ENCODE data around the gene KCNN4. TPM values are rescaled to one million over a fixed set of nuclear protein-coding genes. Genes with fewer than 3 reads are reported as not detected.
A peak's percentile ranks its signal among the peaks of the same experiment; 100 is the strongest.
"Not testable (repeated sequence)": the region's sequence is repeated elsewhere in the genome, so short reads cannot be mapped to it uniquely, and the experiment has no call there.

The KCNN4 gene
- total and polyA plus RNA-seq, 4 donors = 2.4 to 31.7 (median 12.7) TPM

DNA sequence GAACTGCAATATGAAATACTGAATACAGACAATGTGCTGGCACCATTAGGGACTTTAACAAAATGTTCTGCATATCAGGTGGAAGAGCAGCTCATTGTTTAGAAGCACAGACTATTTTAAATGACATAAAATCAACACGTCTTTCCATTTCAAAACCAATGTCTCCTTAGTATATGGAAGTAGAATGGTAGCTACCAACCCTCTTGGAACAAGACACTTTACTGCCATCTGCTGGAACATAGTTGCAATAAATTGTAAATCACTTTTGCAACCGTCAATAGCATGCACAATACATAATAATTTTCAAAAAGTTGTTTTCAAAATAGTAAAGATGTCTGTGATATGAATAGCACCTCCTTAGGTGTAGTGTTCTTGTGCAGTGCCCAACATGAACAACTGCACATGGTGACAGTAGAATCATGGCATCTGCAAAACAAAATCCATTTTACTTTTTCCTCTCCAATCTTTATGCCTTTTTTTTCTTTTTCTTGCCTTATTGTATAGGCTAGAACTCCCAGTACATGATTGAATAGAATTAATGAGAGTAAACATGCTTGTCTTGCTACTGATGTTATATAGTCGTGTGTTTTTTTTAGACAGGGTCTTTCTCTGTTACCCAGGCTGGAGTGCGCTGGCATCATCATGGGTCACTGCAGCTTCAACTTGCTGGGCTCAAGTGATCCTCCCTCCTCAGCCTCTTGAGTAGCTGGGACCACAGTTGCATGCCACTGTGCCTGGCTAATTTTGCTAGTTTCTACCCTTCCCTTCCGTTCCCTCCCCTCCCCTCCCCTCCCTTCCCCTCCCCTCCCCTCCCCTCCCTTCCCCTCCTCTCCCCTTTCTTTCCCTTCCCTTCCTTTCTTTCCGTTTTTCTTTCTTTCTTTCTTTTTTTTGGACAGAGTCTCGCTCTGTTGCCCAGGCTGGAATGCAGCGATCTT is 29.3 kb upstream of the KCNN4 start:
- no peaks in the 10 kb centered on the region for H3K9me3 ChIP-seq (ENCODE audit: control insufficient read depth in 4 of 4, insufficient read depth in 3 of 4, low read length in 3 of 4)
- TF ChIP-seq, protein P1, sequence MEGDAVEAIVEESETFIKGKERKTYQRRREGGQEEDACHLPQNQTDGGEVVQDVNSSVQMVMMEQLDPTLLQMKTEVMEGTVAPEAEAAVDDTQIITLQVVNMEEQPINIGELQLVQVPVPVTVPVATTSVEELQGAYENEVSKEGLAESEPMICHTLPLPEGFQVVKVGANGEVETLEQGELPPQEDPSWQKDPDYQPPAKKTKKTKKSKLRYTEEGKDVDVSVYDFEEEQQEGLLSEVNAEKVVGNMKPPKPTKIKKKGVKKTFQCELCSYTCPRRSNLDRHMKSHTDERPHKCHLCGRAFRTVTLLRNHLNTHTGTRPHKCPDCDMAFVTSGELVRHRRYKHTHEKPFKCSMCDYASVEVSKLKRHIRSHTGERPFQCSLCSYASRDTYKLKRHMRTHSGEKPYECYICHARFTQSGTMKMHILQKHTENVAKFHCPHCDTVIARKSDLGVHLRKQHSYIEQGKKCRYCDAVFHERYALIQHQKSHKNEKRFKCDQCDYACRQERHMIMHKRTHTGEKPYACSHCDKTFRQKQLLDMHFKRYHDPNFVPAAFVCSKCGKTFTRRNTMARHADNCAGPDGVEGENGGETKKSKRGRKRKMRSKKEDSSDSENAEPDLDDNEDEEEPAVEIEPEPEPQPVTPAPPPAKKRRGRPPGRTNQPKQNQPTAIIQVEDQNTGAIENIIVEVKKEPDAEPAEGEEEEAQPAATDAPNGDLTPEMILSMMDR (IDR thresholded peaks at IDR 0.05; ENCODE audit: control extremely low read depth, extremely low read depth) = peak; percentile 30
- peak in 2 of 3 donors; percentile 41 to 63 for DNase-seq
- no peak overlapping the region for H3K4me3 ChIP-seq
- no peak for ATAC-seq (ENCODE audit: insufficient read depth, low FRiP score)
- no peak overlapping the region for H3K27ac ChIP-seq (ENCODE audit: low read depth in 1 of 2, low read length in 1 of 2)
- no peak overlapping the region for H3K9ac ChIP-seq (ENCODE audit: insufficient read depth in 1 of 2, low read length in 2 of 2)
- no peaks in the 10 kb centered on the region for H3K4me1 ChIP-seq (ENCODE audit: control insufficient read depth in 5 of 5, insufficient read depth in 5 of 5, low read length in 5 of 5)
- no peaks in the 10 kb centered on the region for H3K27me3 ChIP-seq (ENCODE audit: control insufficient read depth in 3 of 3, insufficient read depth in 3 of 3, low read length in 2 of 3)
- H3K36me3 ChIP-seq (ENCODE audit: control insufficient read depth in 4 of 4, insufficient read depth in 4 of 4, low read length in 4 of 4) = no peaks in the 10 kb centered on the region
- 34 to 40% methylated on average over 6 to 8 of the region's 8 CpGs for WGBS, 2 donors

DNA sequence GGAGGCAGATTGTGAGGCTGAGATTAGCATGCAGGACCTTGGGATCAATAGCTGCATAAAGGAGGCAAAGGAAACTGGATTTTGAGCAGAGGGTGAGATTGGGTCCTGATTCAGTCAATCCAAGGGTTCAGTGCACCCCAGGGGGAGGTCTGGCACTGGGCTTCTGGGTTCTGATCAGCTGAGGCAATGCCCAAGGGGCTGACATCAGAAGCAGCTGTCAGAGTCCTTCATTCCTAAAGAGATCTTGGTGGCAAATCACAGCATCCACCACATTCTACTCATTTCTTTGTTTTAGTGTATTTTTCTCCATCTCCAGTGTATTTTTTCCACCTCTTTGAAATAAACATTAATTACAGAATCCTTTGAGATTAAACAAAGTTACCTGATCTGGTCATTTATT is 26.9 kb upstream of the KCNN4 start:
- Histone ChIP-seq H3K9ac (ENCODE audit: insufficient read depth in 1 of 2, low read length in 2 of 2) (no peak overlapping the region), H3K27me3 (ENCODE audit: control insufficient read depth in 3 of 3, insufficient read depth in 3 of 3, low read length in 2 of 3) (no peaks in the 10 kb centered on the region), H3K4me3 (no peak overlapping the region), H3K36me3 (ENCODE audit: control insufficient read depth in 4 of 4, insufficient read depth in 4 of 4, low read length in 4 of 4) (no peaks in the 10 kb centered on the region), H3K4me1 (ENCODE audit: control insufficient read depth in 5 of 5, insufficient read depth in 5 of 5, low read length in 5 of 5) (no peaks in the 10 kb centered on the region), H3K27ac (ENCODE audit: low read depth in 1 of 2, low read length in 1 of 2) (no peak overlapping the region), H3K9me3 (ENCODE audit: control insufficient read depth in 4 of 4, insufficient read depth in 3 of 4, low read length in 3 of 4) (no peaks in the 10 kb centered on the region)
- no peak for ATAC-seq (ENCODE audit: insufficient read depth, low FRiP score)
- TF ChIP-seq, protein P1 (IDR thresholded peaks at IDR 0.05; ENCODE audit: control extremely low read depth, extremely low read depth) = no peak
- no peak for DNase-seq

DNA sequence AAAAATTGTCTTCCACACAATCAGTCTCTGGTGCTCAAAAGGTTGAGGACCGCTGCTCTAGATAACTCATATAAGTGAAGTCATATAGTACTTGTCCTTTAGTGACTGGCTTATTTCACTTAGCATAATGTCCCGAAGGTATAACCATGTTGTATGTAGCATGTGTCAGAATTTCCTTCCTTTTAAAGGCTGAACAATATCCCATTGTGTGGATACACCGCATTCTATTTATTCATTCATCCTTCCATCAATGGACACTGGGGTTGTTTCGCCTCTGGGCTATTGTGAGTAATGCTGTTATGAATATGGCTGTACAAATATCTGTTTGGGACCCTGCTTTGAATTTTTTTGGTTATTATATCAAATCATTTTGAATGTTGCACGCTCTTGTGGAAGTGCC is 26.1 kb upstream of the KCNN4 start:
- TF ChIP-seq, protein P1 (IDR thresholded peaks at IDR 0.05; ENCODE audit: control extremely low read depth, extremely low read depth) = no peak
- Histone ChIP-seq H3K27ac (ENCODE audit: low read depth in 1 of 2, low read length in 1 of 2) (no peak overlapping the region), H3K9me3 (ENCODE audit: control insufficient read depth in 4 of 4, insufficient read depth in 3 of 4, low read length in 3 of 4) (no peaks in the 10 kb centered on the region), H3K9ac (ENCODE audit: insufficient read depth in 1 of 2, low read length in 2 of 2) (no peak overlapping the region), H3K4me3 (no peak overlapping the region), H3K4me1 (ENCODE audit: control insufficient read depth in 5 of 5, insufficient read depth in 5 of 5, low read length in 5 of 5) (no peaks in the 10 kb centered on the region), H3K27me3 (ENCODE audit: control insufficient read depth in 3 of 3, insufficient read depth in 3 of 3, low read length in 2 of 3) (peaks cover 0 to 3% (median 0%) of the 10 kb centered on the region in 3 donors), H3K36me3 (ENCODE audit: control insufficient read depth in 4 of 4, insufficient read depth in 4 of 4, low read length in 4 of 4) (no peaks in the 10 kb centered on the region)
- WGBS, 2 donors = 63 to 65% methylated on average over 5 of the region's 5 CpGs
- DNase-seq = no peak
- ATAC-seq (ENCODE audit: insufficient read depth, low FRiP score) = no peak

DNA sequence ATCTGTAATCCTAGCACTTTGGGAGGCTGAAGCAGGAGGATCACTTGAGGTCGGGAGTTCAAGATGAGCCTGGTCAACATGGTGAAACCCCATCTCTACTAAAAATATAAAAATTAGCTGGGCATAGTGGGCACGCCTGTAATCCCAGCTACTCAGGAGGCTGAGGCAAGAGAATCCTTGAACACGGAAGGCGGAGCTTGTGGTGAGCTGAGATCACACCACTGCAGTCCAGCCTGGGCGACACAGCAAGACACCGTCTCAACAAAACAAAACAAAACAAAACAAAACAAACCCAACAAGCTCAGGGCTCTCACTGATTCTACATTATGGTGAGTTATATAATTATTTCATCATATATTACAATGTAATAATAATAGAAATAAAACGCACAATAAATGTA is 25.6 kb upstream of the KCNN4 start:
- WGBS, 2 donors = 90 to 95% methylated on average over 7 of the region's 7 CpGs
- H3K36me3 ChIP-seq (ENCODE audit: control insufficient read depth in 4 of 4, insufficient read depth in 4 of 4, low read length in 4 of 4) = not testable (repeated sequence)

More for the DNA sequence above, 25.6 kb upstream of the KCNN4 start:
- not testable (repeated sequence) for H3K27me3 ChIP-seq (ENCODE audit: control insufficient read depth in 3 of 3, insufficient read depth in 3 of 3, low read length in 2 of 3); H3K9me3 ChIP-seq (ENCODE audit: control insufficient read depth in 4 of 4, insufficient read depth in 3 of 4, low read length in 3 of 4); DNase-seq; H3K9ac ChIP-seq (ENCODE audit: insufficient read depth in 1 of 2, low read length in 2 of 2); H3K4me1 ChIP-seq (ENCODE audit: control insufficient read depth in 5 of 5, insufficient read depth in 5 of 5, low read length in 5 of 5); H3K4me3 ChIP-seq; ATAC-seq (ENCODE audit: insufficient read depth, low FRiP score); H3K27ac ChIP-seq (ENCODE audit: low read depth in 1 of 2, low read length in 1 of 2)
